HepG2 (cell line): ENCODE data around the gene CAGE1. TPM values are rescaled to one million over a fixed set of nuclear protein-coding genes. Genes with fewer than 3 reads are reported as not detected.

ENCODE experiments used
- polyA plus RNA-seq, 8 experiments: library from polyadenylated mRNA; depleted of rRNA in 3 of 8; stranded (reverse) in 7 of 8; unstranded in 1 of 8; fragments of >200 nt; fragmentation: Illumina TruSeq in 4 of 8; extraction: Trizol in 4 of 8; gene quantifications; 2 replicates each; pipeline versions ENCODE4 v1.2.1 to v1.2.3, GENCODE V29; 2011 to 2016; ENCODE audit warnings: low read depth in 4 of 8, missing spikeins in 1 of 8, mixed read lengths in 1 of 8; ENCODE audit not compliant: insufficient read depth in 1 of 8
- total RNA-seq, 5 experiments: library from RNA; depleted of rRNA; stranded (reverse); fragments of >200 nt; fragmentation: Illumina TruSeq; extraction: Trizol; gene quantifications; 2 replicates each; pipeline ENCODE4 v1.2.3, GENCODE V29; 2016; ENCODE audit warnings: low read depth in 1 of 5

CAGE1 gene
- total and polyA plus RNA-seq, 2 of the 13 experiments (the other 11 are each of a cell fraction or from before 2014, with no cell fraction given) = 0.03 to 0.15 TPM

Other genes starting within 250 kb of the CAGE1 start
- gene SSR1, start 76.5 kb downstream of the CAGE1 start, total RNA-seq (2016; rRNA removed; fragmentation: Illumina TruSeq; extraction: Trizol) = 208 and 243 TPM in 2 replicates
- gene SSR1, start 76.5 kb downstream of the CAGE1 start, polyA plus RNA-seq (2011; rRNA removed) = 135 and 203 TPM in 2 replicates
- gene RIOK1, start 66 bp upstream of the CAGE1 start, total RNA-seq (2016; rRNA removed; fragmentation: Illumina TruSeq; extraction: Trizol) = 37.8 and 45.7 TPM in 2 replicates
- gene RIOK1, start 66 bp upstream of the CAGE1 start, polyA plus RNA-seq (2011; rRNA removed) = 9.1 and 9.4 TPM in 2 replicates
- 89.8 and 133 TPM in 2 replicates for gene DSP, start 151.9 kb upstream of the CAGE1 start, total RNA-seq (2016; rRNA removed; fragmentation: Illumina TruSeq; extraction: Trizol)
- gene DSP, start 151.9 kb upstream of the CAGE1 start, polyA plus RNA-seq (2011; rRNA removed) = 101 and 117 TPM in 2 replicates
- gene SNRNP48, start 200.5 kb upstream of the CAGE1 start, total RNA-seq (2016; rRNA removed; fragmentation: Illumina TruSeq; extraction: Trizol) = 47.5 and 82.0 TPM in 2 replicates
- gene SNRNP48, start 200.5 kb upstream of the CAGE1 start, polyA plus RNA-seq (2011; rRNA removed) = 11.6 and 17.5 TPM in 2 replicates